Uterus (tissue), 4 donors: ENCODE measurements around the gene STAU1. TPM values are rescaled to one million over a fixed set of nuclear protein-coding genes. Genes with fewer than 3 reads are reported as not detected.
"Not testable (repeated sequence)": the region's sequence is repeated elsewhere in the genome, so short reads cannot be mapped to it uniquely, and the experiment has no call there.

ENCODE experiments used
- DNase-seq, 2 donors: peaks; one replicate each; pipeline ENCODE4 v3.0.0-alpha.2; 2019 to 2020
- H3K27ac ChIP-seq, 2 donors: fragments of 200-600 bp; sonication (generic); 1 replicate in 1 of 2; 2 replicates in 1 of 2; pipeline ENCODE4 v1.5.1; 2016 to 2018
- H3K27me3 ChIP-seq, 2 donors: fragments of 200-600 bp; sonication (generic); one replicate each; pipeline ENCODE4 v1.5.1; 2018 to 2019; ENCODE audit warnings: control low read depth in 1 of 2
- H3K36me3 ChIP-seq, 2 donors: fragments of 200-600 bp; sonication (generic); one replicate each; pipeline ENCODE4 v1.5.1; 2019; ENCODE audit warnings: control low read depth in 1 of 2
- H3K4me1 ChIP-seq, 2 donors: fragments of 200-600 bp; sonication (generic); one replicate each; pipeline ENCODE4 v1.5.1; 2018 to 2019; ENCODE audit warnings: control low read depth in 1 of 2
- H3K4me3 ChIP-seq, 2 donors: fragments of 200-600 bp; sonication (generic); 1 replicate in 1 of 2; 2 replicates in 1 of 2; pipeline ENCODE4 v1.5.1; 2018 to 2019; ENCODE audit warnings: mild to moderate bottlenecking in 1 of 2
- H3K9me3 ChIP-seq, 2 donors: fragments of 200-600 bp; sonication (generic); one replicate each; pipeline ENCODE4 v1.5.1; 2019; ENCODE audit warnings: control low read depth in 1 of 2
- CTCF ChIP-seq, 4 experiments: fragments of 200-600 bp in 2 of 4; fragments of 450-650 bp in 2 of 4; sonication (generic) in 2 of 4; IDR thresholded peaks; one replicate each; pipeline ENCODE4 v1.5.1; 2016 to 2019; ENCODE audit warnings: antibody characterized with exemption in 4 of 4, mild to moderate bottlenecking in 2 of 4, moderate library complexity in 1 of 4
- POLR2A ChIP-seq, 2 donors: fragments of 450-650 bp; IDR thresholded peaks; one replicate each; pipeline ENCODE4 v1.6.1; 2016; ENCODE audit warnings: antibody characterized with exemption in 2 of 2, mild to moderate bottlenecking in 1 of 2, moderate library complexity in 1 of 2
- intact Hi-C: fragments of 100-400 bp; cut with DNase I; formaldehyde crosslinking; loops from one replicate; pipeline ENCODE4 v1.15.1; 2023; ENCODE audit warnings: low total_unique reads
- total RNA-seq, 4 donors: library from RNA; depleted of rRNA in 3 of 4; stranded (reverse); fragments of >200 nt in 3 of 4; gene quantifications; one replicate each; pipeline versions ENCODE4 v1.1.0 to v1.2.4, GENCODE V29; 2014 to 2023
- donor health status: DM: yes; HTN: yes; CAD: no.

Gene STAU1
- total RNA-seq, 4 donors from 2014 or later: 52.6 to 97.1 (median 73.3) TPM

GRCh38 chr20:49186535-49187329 lies 1.4 kb downstream of the STAU1 start:
- peak; percentile 31 to 43 for DNase-seq
- H3K4me1 ChIP-seq: no peaks in the 10 kb centered on the region
- H3K36me3 ChIP-seq: no peaks in the 10 kb centered on the region
- no peaks in the 10 kb centered on the region for H3K9me3 ChIP-seq
- no peak for TF ChIP-seq CTCF (IDR thresholded peaks at IDR 0.05)
- TF ChIP-seq POLR2A (IDR thresholded peaks at IDR 0.05): no peak
- peak overlapping the region; percentile 63 to 98 for H3K4me3 ChIP-seq
- H3K27ac ChIP-seq: peak overlapping the region; percentile 94 to 96
- intact Hi-C loops: no loop called here
- H3K27me3 ChIP-seq: no peaks in the 10 kb centered on the region

- no peak for DNase-seq
- TF ChIP-seq CTCF (IDR thresholded peaks at IDR 0.05) (no peak), POLR2A (IDR thresholded peaks at IDR 0.05) (no peak)
- Histone ChIP-seq H3K27ac (no peak overlapping the region), H3K4me1 (peaks cover 0 to 3% of the 10 kb centered on the region in 2 donors), H3K4me3 (no peak overlapping the region), H3K27me3 (no peaks in the 10 kb centered on the region), H3K9me3 (no peaks in the 10 kb centered on the region), H3K36me3 (no peaks in the 10 kb centered on the region)
- intact Hi-C loops: no loop called here
These were observed 2.9 kb downstream of the STAU1 start for GRCh38 chr20:49185071-49185761.

GRCh38 chr20:49184691-49185070 lies 3.5 kb downstream of the STAU1 start:
- peaks cover 0 to 3% of the 10 kb centered on the region in 2 donors for H3K4me1 ChIP-seq
- H3K27me3 ChIP-seq: no peaks in the 10 kb centered on the region
- H3K36me3 ChIP-seq: no peaks in the 10 kb centered on the region
- no peak overlapping the region for H3K4me3 ChIP-seq
- no peak for DNase-seq
- no peak overlapping the region for H3K27ac ChIP-seq
- intact Hi-C loops: no loop called here
- H3K9me3 ChIP-seq: no peaks in the 10 kb centered on the region
- TF ChIP-seq CTCF (IDR thresholded peaks at IDR 0.05): no peak

- H3K4me1 ChIP-seq, H3K9me3 ChIP-seq, H3K27me3 ChIP-seq, H3K4me3 ChIP-seq, DNase-seq, H3K36me3 ChIP-seq, intact Hi-C loops, H3K27ac ChIP-seq: not testable (repeated sequence)
These were observed 4.0 kb downstream of the STAU1 start for GRCh38 chr20:49184084-49184501.

GRCh38 chr20:49183444-49183843 lies 4.7 kb downstream of the STAU1 start:
- no peaks in the 10 kb centered on the region for H3K27me3 ChIP-seq
- no peak overlapping the region for H3K27ac ChIP-seq
- no peak overlapping the region for H3K4me3 ChIP-seq
- intact Hi-C loops: no loop called here
- no peaks in the 10 kb centered on the region for H3K36me3 ChIP-seq
- TF ChIP-seq CTCF (IDR thresholded peaks at IDR 0.05) (no peak), POLR2A (IDR thresholded peaks at IDR 0.05) (no peak)
- no peaks in the 10 kb centered on the region for H3K9me3 ChIP-seq
- no peak for DNase-seq
- H3K4me1 ChIP-seq: peaks cover 0 to 3% of the 10 kb centered on the region in 2 donors
